Trophoblast cell (in vitro differentiated cells and primary cell): ENCODE results near the gene MAN1C1.

Experiments
- DNase-seq, 2 donors: peaks; one replicate each; pipeline ENCODE4 v3.0.0-alpha.2; 2016
- H2AFZ ChIP-seq: 2 replicates; pipeline ENCODE4 v1.6.1; 2013; ENCODE audit warnings: low read length, moderate library complexity, mild to moderate bottlenecking; ENCODE audit not compliant: insufficient read depth, poor library complexity
- H2AK5ac ChIP-seq: 2 replicates; pipeline ENCODE4 v1.6.1; 2013; ENCODE audit warnings: mild to moderate bottlenecking, low read length
- H2BK120ac ChIP-seq: 2 replicates; pipeline ENCODE4 v1.6.1; 2013; ENCODE audit warnings: low read length, mild to moderate bottlenecking, moderate library complexity; ENCODE audit not compliant: insufficient read depth, poor library complexity
- H2BK12ac ChIP-seq: 2 replicates; pipeline ENCODE4 v1.6.1; 2013; ENCODE audit warnings: mild to moderate bottlenecking, low read length, moderate library complexity
- H2BK5ac ChIP-seq: 2 replicates; pipeline ENCODE4 v1.6.1; 2013; ENCODE audit warnings: low read length, low read depth, moderate library complexity, mild to moderate bottlenecking; ENCODE audit not compliant: poor library complexity
- H3K14ac ChIP-seq: 2 replicates; pipeline ENCODE4 v1.6.1; 2013; ENCODE audit warnings: mild to moderate bottlenecking, low read length
- H3K18ac ChIP-seq: 2 replicates; pipeline ENCODE4 v1.6.1; 2013; ENCODE audit warnings: mild to moderate bottlenecking, low read length
- H3K23ac ChIP-seq: 2 replicates; pipeline ENCODE4 v1.6.1; 2013; ENCODE audit warnings: low read length
- H3K27ac ChIP-seq: 2 replicates; pipeline ENCODE4 v1.5.1; 2013; ENCODE audit warnings: low read depth, mild to moderate bottlenecking, inconsistent platforms, low read length, moderate library complexity
- H3K27me3 ChIP-seq: 2 replicates; pipeline ENCODE4 v1.6.1; 2013; ENCODE audit warnings: inconsistent platforms, mild to moderate bottlenecking, low read length, moderate library complexity; ENCODE audit not compliant: insufficient read depth
- H3K36me3 ChIP-seq, 2 experiments: 1 replicate in 1 of 2; 2 replicates in 1 of 2; pipeline ENCODE4 v1.6.1; 2013; ENCODE audit warnings: low read length in 2 of 2, mild to moderate bottlenecking in 2 of 2, moderate library complexity in 1 of 2; ENCODE audit not compliant: insufficient read depth in 2 of 2, control insufficient read depth in 1 of 2
- H3K4ac ChIP-seq: 2 replicates; pipeline ENCODE4 v1.6.1; 2013; ENCODE audit warnings: low read depth, mild to moderate bottlenecking, low read length, moderate library complexity
- H3K4me1 ChIP-seq, 2 experiments: 1 replicate in 1 of 2; 2 replicates in 1 of 2; pipeline ENCODE4 v1.6.1; 2013; ENCODE audit warnings: low read length in 2 of 2, mild to moderate bottlenecking in 2 of 2, moderate library complexity in 1 of 2; ENCODE audit not compliant: insufficient read depth in 2 of 2, control insufficient read depth in 1 of 2
- H3K4me2 ChIP-seq: 2 replicates; pipeline ENCODE4 v1.6.1; 2013; ENCODE audit warnings: inconsistent platforms, mild to moderate bottlenecking, low read length, moderate library complexity
- H3K4me3 ChIP-seq: 2 replicates; pipeline ENCODE4 v1.5.1; 2013; ENCODE audit warnings: mild to moderate bottlenecking, low read depth, low read length, inconsistent platforms
- H3K79me1 ChIP-seq: one replicate; pipeline ENCODE4 v1.6.1; 2013; ENCODE audit warnings: low read length
- H3K79me2 ChIP-seq: 2 replicates; pipeline ENCODE4 v1.6.1; 2013; ENCODE audit warnings: low read length, mild to moderate bottlenecking; ENCODE audit not compliant: control insufficient read depth, insufficient read depth, poor library complexity
- H3K9ac ChIP-seq: 2 replicates; pipeline ENCODE4 v1.6.1; 2013; ENCODE audit warnings: mild to moderate bottlenecking, low read length
- H3K9me3 ChIP-seq: 2 replicates; pipeline ENCODE4 v1.6.1; 2013; ENCODE audit warnings: low read depth, mild to moderate bottlenecking, control low read depth, inconsistent platforms, low read length; ENCODE audit not compliant: insufficient read depth
- H4K12ac ChIP-seq: 2 replicates; pipeline ENCODE4 v1.6.1; 2013; ENCODE audit warnings: low read depth, mild to moderate bottlenecking, low read length, moderate library complexity
- H4K8ac ChIP-seq: 2 replicates; pipeline ENCODE4 v1.6.1; 2013; ENCODE audit warnings: low read depth, mild to moderate bottlenecking, low read length, moderate library complexity
- H4K91ac ChIP-seq: one replicate; pipeline ENCODE4 v1.6.1; 2013; ENCODE audit warnings: low read depth, mild to moderate bottlenecking, low read length, moderate library complexity
- WGBS: extraction: QIAGEN DNeasy Blood & Tissue Kit; methylation state at CpG from one replicate; pipeline ENCODE4 v1.1.7; 2013; ENCODE audit warnings: missing lambda C conversion rate; ENCODE audit not compliant: insufficient read length, insufficient coverage; ENCODE audit errors: extremely low coverage; 5-methylcytosine and 5-hydroxymethylcytosine counted together

Gene MAN1C1

DNA sequence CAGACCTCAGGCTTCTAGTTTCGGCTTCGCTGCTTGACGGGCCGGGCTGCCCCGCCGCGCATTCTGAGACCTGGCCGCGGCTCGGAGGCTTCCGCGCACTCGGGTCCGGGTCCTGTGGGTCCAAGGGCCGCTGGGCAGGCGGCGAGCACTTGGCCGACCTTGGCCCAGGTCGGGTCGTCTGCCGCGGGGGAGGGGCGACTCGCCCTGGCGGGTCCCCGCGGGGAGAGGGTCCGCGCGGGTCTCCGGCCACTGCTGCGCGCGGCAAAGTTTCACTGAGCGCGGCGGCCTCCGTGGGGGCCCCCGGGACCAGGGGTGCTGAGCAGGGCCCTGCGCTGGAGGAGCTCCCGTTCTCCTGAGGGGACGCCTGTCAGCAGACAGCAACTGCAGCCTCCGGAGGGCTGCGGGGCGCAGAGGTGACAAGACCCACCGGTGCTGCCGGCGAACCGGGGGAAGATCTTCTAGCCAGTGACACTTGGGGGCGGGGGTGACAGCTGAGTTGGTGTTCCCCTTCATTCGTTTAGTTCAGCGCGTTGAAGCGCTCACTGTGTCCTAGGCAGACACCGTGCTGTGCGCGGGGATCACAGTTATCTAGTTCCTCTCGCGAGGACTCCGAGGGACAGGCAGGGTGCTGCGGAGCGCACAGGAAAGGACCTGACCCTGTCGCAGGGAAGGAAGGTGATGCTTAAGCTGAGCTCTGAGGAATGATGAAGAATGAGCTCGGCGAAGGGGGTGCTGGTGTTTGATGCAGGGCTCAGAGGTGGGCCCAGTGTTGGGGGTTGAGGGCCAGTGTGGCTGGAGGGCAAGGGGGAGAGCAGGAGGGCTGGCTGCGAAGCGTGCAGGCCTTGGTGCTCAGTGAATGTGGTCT, 203.9 kb downstream of the MAN1C1 start:
- H3K23ac ChIP-seq: no peak overlapping the region
- peaks cover 21 to 26% of the 10 kb centered on the region in 2 experiments for H3K4me1 ChIP-seq
- peak overlapping the region; percentile 80 for H4K8ac ChIP-seq
- H3K9ac ChIP-seq: peak overlapping the region; percentile 88
- H3K27ac ChIP-seq: peak overlapping the region; percentile 89
- H4K91ac ChIP-seq: peak overlapping the region; percentile 87
- H3K4me3 ChIP-seq: peak overlapping the region; percentile 81
- peaks cover 20% of the 10 kb centered on the region for H3K79me1 ChIP-seq
- peak overlapping the region; percentile 71 for H3K4ac ChIP-seq
- no peaks in the 10 kb centered on the region for H3K27me3 ChIP-seq
- peak; percentile 73 to 76 for DNase-seq
- H3K9me3 ChIP-seq: no peaks in the 10 kb centered on the region
- H2AK5ac ChIP-seq: peak overlapping the region; percentile 67
- peaks cover 3 to 5% of the 10 kb centered on the region in 2 experiments for H3K36me3 ChIP-seq
- peak overlapping the region; percentile 39 for H2BK5ac ChIP-seq
- H3K4me2 ChIP-seq: peak overlapping the region; percentile 77
- peak overlapping the region; percentile 78 for H3K18ac ChIP-seq
- H2BK12ac ChIP-seq: no peak overlapping the region
- H2BK120ac ChIP-seq: peak overlapping the region; percentile 54
- H3K14ac ChIP-seq: peak overlapping the region; percentile 83
- WGBS: no CpG with 5 or more reads among the region's 67 CpGs
- peak overlapping the region; percentile 81 for H4K12ac ChIP-seq
- H2AFZ ChIP-seq: peak overlapping the region; percentile 82
- peaks cover 16% of the 10 kb centered on the region for H3K79me2 ChIP-seq

DNA sequence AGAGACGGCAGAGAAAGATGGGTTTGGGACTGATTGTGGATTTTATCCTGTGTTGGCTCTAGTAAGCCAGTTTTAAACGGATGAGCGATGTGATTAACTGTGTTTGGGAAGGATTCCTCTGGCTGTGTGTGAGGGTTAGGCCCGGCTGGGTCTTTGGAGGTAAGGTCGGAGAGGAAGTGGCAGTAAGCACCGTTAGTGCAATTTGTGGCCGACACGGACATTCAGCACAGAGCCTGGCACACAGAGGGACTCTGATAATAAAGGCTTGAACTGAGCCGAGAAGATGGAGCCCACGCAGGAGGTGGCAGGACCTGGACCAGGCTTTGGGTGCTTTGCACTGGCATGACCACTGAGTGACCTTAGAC, 204.5 kb downstream of the MAN1C1 start:
- no peak overlapping the region for H2BK12ac ChIP-seq
- H2BK120ac ChIP-seq: no peak overlapping the region
- H3K27ac ChIP-seq: no peak overlapping the region
- H3K4me2 ChIP-seq: peak overlapping the region; percentile 77
- H3K79me1 ChIP-seq: peaks cover 20% of the 10 kb centered on the region
- WGBS: no CpG with 5 or more reads among the region's 10 CpGs
- H3K27me3 ChIP-seq: no peaks in the 10 kb centered on the region
- H3K18ac ChIP-seq: peak overlapping the region; percentile 16
- H4K12ac ChIP-seq: peak overlapping the region; percentile 28
- peak overlapping the region; percentile 76 for H4K8ac ChIP-seq
- H2AFZ ChIP-seq: peak overlapping the region; percentile 50
- no peak for DNase-seq
- peak overlapping the region; percentile 81 for H3K4me3 ChIP-seq
- peak overlapping the region; percentile 65 for H3K4ac ChIP-seq
- H3K9me3 ChIP-seq: no peaks in the 10 kb centered on the region
- H2AK5ac ChIP-seq: no peak overlapping the region
- peaks cover 3 to 9% of the 10 kb centered on the region in 2 experiments for H3K36me3 ChIP-seq
- peaks cover 21 to 26% of the 10 kb centered on the region in 2 experiments for H3K4me1 ChIP-seq
- H3K79me2 ChIP-seq: peaks cover 16% of the 10 kb centered on the region
- H3K14ac ChIP-seq: peak overlapping the region; percentile 83
- peak overlapping the region; percentile 88 for H3K9ac ChIP-seq
- no peak overlapping the region for H3K23ac ChIP-seq
- no peak overlapping the region for H4K91ac ChIP-seq
- H2BK5ac ChIP-seq: no peak overlapping the region

DNA sequence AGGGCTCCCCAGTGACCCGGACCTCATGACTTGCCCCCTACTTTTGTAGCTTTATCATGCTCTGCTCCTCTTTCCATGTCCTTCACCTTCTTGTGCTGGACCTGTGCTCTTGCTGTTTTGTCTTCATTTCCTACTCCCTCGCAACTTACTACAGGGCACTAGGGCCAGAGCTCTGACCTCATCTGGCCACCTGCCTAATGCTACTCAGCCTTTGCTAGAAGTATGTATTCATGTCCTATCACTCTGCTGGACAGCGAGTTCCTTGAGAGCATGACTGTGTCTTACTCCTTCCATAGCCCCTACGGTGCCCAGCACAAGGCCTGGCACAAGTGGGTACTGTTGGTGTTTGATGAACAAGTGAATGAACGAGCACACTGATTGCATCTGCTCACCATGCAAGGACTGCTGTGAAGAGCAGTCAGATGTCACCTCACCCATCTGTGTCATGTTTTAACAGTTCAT, 205.1 kb downstream of the MAN1C1 start:
- no CpG with 5 or more reads among the region's 5 CpGs for WGBS
- no peaks in the 10 kb centered on the region for H3K27me3 ChIP-seq

DNA sequence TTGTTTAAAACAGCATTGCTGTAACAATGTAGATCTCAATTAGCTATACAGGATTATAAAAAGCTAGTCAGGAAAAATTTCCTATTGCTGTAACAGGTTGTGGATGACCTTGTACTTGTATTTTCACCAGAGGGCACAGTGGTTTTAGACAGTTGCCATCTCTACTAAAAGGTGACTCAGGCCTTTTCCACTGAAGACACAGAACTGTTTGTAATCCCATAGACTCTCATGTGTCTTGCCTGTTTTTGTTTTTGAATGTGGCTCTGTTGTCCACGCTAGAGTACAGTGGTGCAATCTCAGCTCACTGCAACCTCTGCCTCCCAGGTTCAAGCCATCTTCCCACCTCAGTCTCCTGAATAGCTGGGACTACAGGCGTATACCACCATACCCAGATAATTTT, 209.0 kb downstream of the MAN1C1 start:
- no peak overlapping the region for H3K23ac ChIP-seq
- H3K4me1 ChIP-seq: peaks cover 7 to 11% of the 10 kb centered on the region in 2 experiments
- peaks cover 2% of the 10 kb centered on the region for H3K79me1 ChIP-seq
- H2BK120ac ChIP-seq: no peak overlapping the region
- no peak overlapping the region for H2AK5ac ChIP-seq
- H3K9me3 ChIP-seq: no peaks in the 10 kb centered on the region
- no peak overlapping the region for H2BK12ac ChIP-seq
- H3K4me2 ChIP-seq: no peak overlapping the region
- DNase-seq: no peak
- no peak overlapping the region for H3K18ac ChIP-seq
- H3K14ac ChIP-seq: no peak overlapping the region
- no peak overlapping the region for H2BK5ac ChIP-seq
- no peak overlapping the region for H4K91ac ChIP-seq
- no CpG with 5 or more reads among the region's 2 CpGs for WGBS
- no peak overlapping the region for H2AFZ ChIP-seq
- H3K4ac ChIP-seq: no peak overlapping the region
- no peak overlapping the region for H4K12ac ChIP-seq
- no peak overlapping the region for H4K8ac ChIP-seq
- no peak overlapping the region for H3K4me3 ChIP-seq
- no peak overlapping the region for H3K27ac ChIP-seq
- H3K9ac ChIP-seq: no peak overlapping the region
- peaks cover 30 to 45% of the 10 kb centered on the region in 2 experiments for H3K36me3 ChIP-seq
- peaks cover 5% of the 10 kb centered on the region for H3K79me2 ChIP-seq
- H3K27me3 ChIP-seq: no peaks in the 10 kb centered on the region

More for the DNA sequence above, 205.1 kb downstream of the MAN1C1 start:
- H2BK5ac ChIP-seq: no peak overlapping the region
- peaks cover 16% of the 10 kb centered on the region for H3K79me2 ChIP-seq
- no peak overlapping the region for H3K9ac ChIP-seq
- no peak overlapping the region for H3K4me3 ChIP-seq
- H4K91ac ChIP-seq: no peak overlapping the region
- no peak overlapping the region for H3K14ac ChIP-seq
- DNase-seq: no peak
- H3K36me3 ChIP-seq: peaks cover 8 to 12% of the 10 kb centered on the region in 2 experiments
- peaks cover 20% of the 10 kb centered on the region for H3K79me1 ChIP-seq
- H3K23ac ChIP-seq: no peak overlapping the region
- no peak overlapping the region for H3K4me2 ChIP-seq
- H3K4me1 ChIP-seq: peaks cover 21 to 26% of the 10 kb centered on the region in 2 experiments
- no peak overlapping the region for H3K27ac ChIP-seq
- H3K9me3 ChIP-seq: no peaks in the 10 kb centered on the region
- H4K8ac ChIP-seq: no peak overlapping the region
- no peak overlapping the region for H2BK120ac ChIP-seq
- H2BK12ac ChIP-seq: no peak overlapping the region
- H3K18ac ChIP-seq: no peak overlapping the region
- H3K4ac ChIP-seq: no peak overlapping the region
- H4K12ac ChIP-seq: no peak overlapping the region
- no peak overlapping the region for H2AFZ ChIP-seq
- H2AK5ac ChIP-seq: no peak overlapping the region
